ENCODE results near the gene MYCT1.

The MYCT1 gene

GRCh38 chr6:152723398-152723797 lies 25.7 kb downstream of the MYCT1 start:
- DNase-seq (ENCODE audit: low spot score) = no peak

DNA sequence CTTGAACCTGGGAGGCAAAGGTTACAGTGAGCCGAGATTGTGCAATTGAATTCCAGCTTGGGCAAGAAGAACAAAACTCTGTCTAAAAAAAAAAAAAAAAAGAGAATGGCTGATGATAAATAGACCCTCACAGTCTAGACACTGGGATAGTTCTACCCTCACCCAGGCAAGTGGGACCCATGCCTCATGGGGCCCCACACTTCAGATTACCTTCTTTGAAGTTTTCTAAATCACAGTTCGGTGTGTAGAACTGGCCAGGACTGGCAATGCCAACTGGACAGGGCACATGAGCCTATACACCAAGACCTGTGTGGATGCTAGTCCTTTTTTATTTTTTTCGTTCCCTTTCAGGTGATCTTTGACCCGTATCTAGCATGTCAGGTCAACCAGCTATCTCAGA lies 28.6 kb downstream of the MYCT1 start:
- DNase-seq (ENCODE audit: low spot score) = no peak

GRCh38 chr6:152727507-152727906 lies 29.8 kb downstream of the MYCT1 start:
- DNase-seq (ENCODE audit: low spot score) = no peak

- DNase-seq (ENCODE audit: low spot score) = no peak
Measured at GRCh38 chr6:152734630-152735029, 36.9 kb downstream of the MYCT1 start.

GRCh38 chr6:152736687-152737273 lies 39.1 kb downstream of the MYCT1 start:
- DNase-seq (ENCODE audit: low spot score) = no peak

DNA sequence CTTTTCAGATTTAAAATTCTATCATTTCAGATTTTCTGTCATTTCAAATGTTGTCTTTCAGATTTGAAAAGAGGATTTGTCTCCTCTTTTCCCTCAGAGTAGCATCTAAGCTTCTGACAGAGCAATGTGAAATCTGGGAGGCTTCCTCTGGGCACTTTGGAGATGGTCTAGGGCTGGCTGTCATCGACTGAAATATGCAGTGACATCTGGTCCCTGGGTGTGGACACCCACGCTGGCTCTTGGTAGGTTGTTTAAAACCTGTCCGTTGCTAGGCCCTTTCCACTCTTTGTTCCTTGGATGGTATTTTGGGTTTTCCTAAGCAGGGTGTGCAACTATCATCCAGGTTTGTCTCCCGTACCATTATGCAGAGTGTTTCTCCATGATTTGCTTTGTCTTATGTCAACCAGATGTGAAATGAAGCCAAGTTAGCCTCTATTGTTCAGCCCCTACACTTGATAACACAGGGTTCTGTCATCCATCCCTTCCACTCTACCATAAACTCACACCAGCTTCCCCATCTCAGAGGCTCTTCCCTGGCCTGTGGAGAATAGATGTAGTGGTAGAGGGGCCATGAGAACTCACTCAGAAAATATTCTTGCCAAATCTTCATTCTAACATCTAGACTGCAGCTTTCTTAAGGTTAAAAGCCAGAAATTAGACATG lies 47.9 kb downstream of the MYCT1 start:
- no peak for DNase-seq (ENCODE audit: low spot score)

GRCh38 chr6:152746172-152746553 lies 48.5 kb downstream of the MYCT1 start:
- DNase-seq (ENCODE audit: low spot score) = no peak

- no peak for DNase-seq (ENCODE audit: low spot score)
Measured at GRCh38 chr6:152748843-152749242, 51.1 kb downstream of the MYCT1 start.

GRCh38 chr6:152749336-152749735 lies 51.6 kb downstream of the MYCT1 start:
- DNase-seq (ENCODE audit: low spot score) = no peak

DNA sequence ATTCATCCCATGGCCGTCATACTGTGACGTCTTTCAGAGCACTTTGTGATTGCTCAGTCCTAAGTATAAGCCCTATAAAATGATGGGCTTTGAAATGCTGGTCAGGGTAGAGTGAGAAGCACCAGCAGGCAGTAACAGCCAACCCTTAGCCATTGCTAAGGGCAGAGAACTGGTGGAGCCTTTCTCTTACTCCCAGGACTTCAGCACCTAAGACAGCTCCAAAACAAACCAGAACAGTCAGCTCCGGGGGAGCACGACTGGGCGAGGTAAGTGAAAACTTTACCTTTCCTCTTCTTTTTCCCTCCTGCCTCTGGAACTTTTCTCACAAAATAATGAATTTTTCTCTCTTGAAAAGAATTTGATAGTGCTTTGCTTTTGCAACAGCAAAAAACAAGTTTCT lies 53.0 kb downstream of the MYCT1 start, which contains the start of gene VIP:
VIP (plus strand) TSS at position 104 of the 400 bp plus-strand sequence. CDS start 1,381 bp downstream, outside the sequence.
- DNase-seq (ENCODE audit: low spot score) = no peak

DNA sequence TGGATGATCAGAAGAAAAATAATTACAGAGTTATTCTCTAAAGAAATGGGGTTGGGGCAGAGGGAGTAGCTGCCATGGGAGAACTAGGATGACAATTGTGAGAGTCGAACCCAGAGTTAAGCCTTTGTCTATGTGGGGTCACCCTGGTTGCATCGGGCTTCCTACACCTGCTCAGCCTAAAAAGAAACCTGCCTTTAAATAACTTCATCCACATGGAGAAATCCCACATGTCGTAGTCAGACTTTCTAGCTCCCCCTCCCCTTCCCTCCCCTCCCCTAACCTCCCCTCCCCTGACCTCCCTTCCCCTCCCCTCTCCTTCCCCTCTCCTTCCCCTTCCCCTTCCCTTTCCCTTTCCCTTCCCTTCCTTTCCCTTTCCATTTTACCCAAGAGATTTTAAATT lies 67.6 kb downstream of the MYCT1 start:
- DNase-seq (ENCODE audit: low spot score) = no peak

DNA sequence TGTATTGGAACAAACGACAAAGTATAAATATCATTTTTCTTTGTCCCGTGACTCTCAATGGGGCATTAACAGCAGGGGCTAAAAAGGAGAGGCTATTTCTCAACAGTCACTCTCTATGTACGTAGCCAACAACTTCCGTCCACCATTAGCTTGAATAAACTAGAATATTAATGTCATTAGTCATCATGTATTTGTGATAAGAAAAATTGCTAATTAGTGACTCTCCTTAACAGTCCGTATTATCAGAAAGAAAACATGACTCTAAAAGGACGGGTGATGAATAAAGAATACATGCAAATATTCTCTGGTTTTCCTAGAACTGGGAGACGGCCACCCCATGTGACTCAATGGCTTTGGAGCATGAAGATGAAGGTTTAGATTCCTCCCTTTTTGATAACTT lies 71.5 kb downstream of the MYCT1 start:
- no peak for DNase-seq (ENCODE audit: low spot score)

GRCh38 chr6:152769993-152770392 lies 72.3 kb downstream of the MYCT1 start:
- no peak for DNase-seq (ENCODE audit: low spot score)

DNA sequence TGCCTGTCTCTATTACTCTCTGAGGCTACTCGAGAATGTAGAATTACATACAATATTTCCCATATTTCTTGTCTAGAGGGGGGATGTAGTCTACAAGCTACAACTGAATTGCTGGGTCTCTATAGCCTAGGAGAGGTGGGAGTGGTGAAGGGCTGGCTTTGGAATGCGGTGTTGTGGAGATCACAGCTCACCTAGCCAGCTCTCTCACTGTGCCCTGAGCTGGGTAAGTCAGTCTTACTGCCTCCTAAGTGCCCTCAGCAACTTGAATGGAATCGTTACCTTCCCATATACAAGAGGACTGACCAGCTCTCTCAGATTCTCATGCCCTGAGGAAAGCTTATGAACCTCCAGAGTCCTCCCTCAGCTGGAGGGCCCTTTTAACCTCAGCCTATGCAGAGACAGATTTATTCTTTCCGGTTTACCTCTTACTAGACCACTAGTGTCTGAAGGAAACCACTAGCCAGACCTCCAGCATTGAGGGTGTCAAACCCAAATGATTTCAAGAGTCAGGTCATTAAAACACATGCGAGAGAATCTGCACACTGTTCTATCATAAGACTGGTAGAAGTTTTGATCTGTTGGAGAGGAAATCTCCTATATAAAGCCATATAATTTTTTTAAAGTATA lies 73.5 kb downstream of the MYCT1 start:
- DNase-seq (ENCODE audit: low spot score) = no peak

All from COLO829 (cell line).